Esophagus squamous epithelium (tissue), 4 donors: ENCODE data around the gene MTA2.

Source experiments
- CTCF ChIP-seq, 6 experiments: fragments of 450-650 bp in 4 of 6; fragments of 200-600 bp in 2 of 6; sonication (generic) in 2 of 6; IDR thresholded peaks; one replicate each; pipeline ENCODE4 v1.5.1; 2016 to 2019; ENCODE audit warnings: antibody characterized with exemption in 6 of 6, mild to moderate bottlenecking in 4 of 6, moderate library complexity in 4 of 6
- POLR2A ChIP-seq, 4 donors: fragments of 450-650 bp; IDR thresholded peaks; one replicate each; pipeline ENCODE4 v1.6.1; 2017; ENCODE audit warnings: antibody characterized with exemption in 4 of 4, mild to moderate bottlenecking in 4 of 4, moderate library complexity in 3 of 4

GRCh38 chr11:62573592-62574362 lies 27.9 kb downstream of the MTA2 start, which contains the start of gene EEF1G:
- TF ChIP-seq POLR2A (IDR thresholded peaks at IDR 0.05) (peak in 3 of 4 donors; percentile 20 to 75 (median 67)), CTCF (IDR thresholded peaks at IDR 0.05) (peak in 1 of 6 experiments; percentile 30)
